IPS DF 6.9 (cell line): Measurements from ENCODE around the gene NT5DC2.

ENCODE experiments used
- DNase-seq: peaks from one replicate; pipeline ENCODE4 v3.0.0-alpha.2; 2013; ENCODE audit warnings: low read depth, low spot score
- H3K27ac ChIP-seq: one replicate; pipeline ENCODE4 v1.5.1; 2013; ENCODE audit warnings: low read length, control low read depth
- H3K27me3 ChIP-seq: 2 replicates; pipeline ENCODE4 v1.6.1; 2013; ENCODE audit warnings: mild to moderate bottlenecking, low read length; ENCODE audit not compliant: control insufficient read depth, insufficient read depth
- H3K36me3 ChIP-seq: 2 replicates; pipeline ENCODE4 v1.6.1; 2013; ENCODE audit warnings: low read length; ENCODE audit not compliant: control insufficient read depth, insufficient read depth
- H3K4me1 ChIP-seq: 2 replicates; pipeline ENCODE4 v1.6.1; 2013; ENCODE audit warnings: low read length; ENCODE audit not compliant: control insufficient read depth, insufficient read depth
- H3K4me3 ChIP-seq: 2 replicates; pipeline ENCODE4 v1.5.1; 2013; ENCODE audit warnings: mild to moderate bottlenecking, low read length
- H3K9me3 ChIP-seq: 2 replicates; pipeline ENCODE4 v1.6.1; 2013; ENCODE audit warnings: low read length, inconsistent platforms; ENCODE audit not compliant: control insufficient read depth, insufficient read depth
- WGBS: extraction: QIAGEN DNeasy Blood & Tissue Kit; methylation state at CpG from one replicate; pipeline ENCODE4 v1.1.7; 2013; ENCODE audit warnings: mixed read lengths, missing lambda C conversion rate; ENCODE audit not compliant: insufficient read length, insufficient coverage; 5-methylcytosine and 5-hydroxymethylcytosine counted together

The NT5DC2 gene

DNA sequence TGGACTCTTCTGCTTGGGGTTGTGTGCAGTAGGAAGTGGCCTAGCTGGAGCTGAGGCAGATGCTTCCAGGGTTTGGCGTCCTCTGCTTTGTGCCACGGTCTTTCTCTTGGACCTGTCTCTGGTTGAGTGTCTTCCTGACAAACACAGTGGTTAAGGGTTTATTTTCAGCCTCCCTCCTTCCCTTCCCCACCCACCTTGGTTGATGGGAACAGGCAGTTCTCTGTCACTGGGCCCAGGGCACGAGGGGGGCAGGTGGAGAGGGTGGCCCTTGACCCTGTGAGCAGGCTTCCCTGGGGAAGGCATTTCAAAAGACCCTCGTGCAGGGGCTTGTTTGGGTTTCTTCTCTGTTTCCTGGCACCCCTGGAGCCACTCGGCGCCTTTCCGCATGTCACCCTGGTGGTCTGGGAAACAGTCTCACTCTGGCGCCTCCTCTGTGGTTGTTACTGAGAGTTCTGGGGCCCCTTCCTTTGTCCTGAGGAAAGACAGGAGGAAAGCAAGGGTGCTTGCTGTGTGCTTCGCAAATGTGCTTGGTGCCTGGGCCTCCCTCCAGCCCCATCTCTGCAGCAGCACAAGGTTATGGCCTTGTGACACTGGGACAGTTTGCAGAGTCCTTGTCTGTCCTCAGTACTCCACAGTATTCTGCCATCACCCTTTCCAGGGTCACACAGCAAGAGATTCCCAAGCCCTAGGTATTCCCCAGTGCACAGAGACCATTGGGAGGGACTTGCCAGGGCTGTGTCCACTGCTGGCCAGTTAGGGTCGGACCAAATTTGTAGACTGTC lies 48.8 kb downstream of the NT5DC2 start:
- H3K4me3 ChIP-seq, result no peak overlapping the region
- no CpG with 5 or more reads among the region's 10 CpGs for WGBS
- H3K27me3 ChIP-seq, result no peaks in the 10 kb centered on the region
- no peak overlapping the region for H3K27ac ChIP-seq
- DNase-seq, result no peak
- H3K4me1 ChIP-seq, result no peaks in the 10 kb centered on the region; the same call in 1 of the 2 replicates
- peaks cover 43% of the 10 kb centered on the region for H3K36me3 ChIP-seq
- H3K9me3 ChIP-seq, result no peaks in the 10 kb centered on the region

- no peaks in the 10 kb centered on the region for H3K27me3 ChIP-seq
- H3K36me3 ChIP-seq, result peaks cover 43% of the 10 kb centered on the region
- no peak overlapping the region for H3K4me3 ChIP-seq
- WGBS, result no CpG with 5 or more reads among the region's 13 CpGs
- DNase-seq, result no peak
- no peaks in the 10 kb centered on the region; the same call in 1 of the 2 replicates for H3K4me1 ChIP-seq
- no peak overlapping the region for H3K27ac ChIP-seq
- no peaks in the 10 kb centered on the region for H3K9me3 ChIP-seq
Measured at GRCh38 chr3:52483577-52484381, 49.9 kb downstream of the NT5DC2 start.

DNA sequence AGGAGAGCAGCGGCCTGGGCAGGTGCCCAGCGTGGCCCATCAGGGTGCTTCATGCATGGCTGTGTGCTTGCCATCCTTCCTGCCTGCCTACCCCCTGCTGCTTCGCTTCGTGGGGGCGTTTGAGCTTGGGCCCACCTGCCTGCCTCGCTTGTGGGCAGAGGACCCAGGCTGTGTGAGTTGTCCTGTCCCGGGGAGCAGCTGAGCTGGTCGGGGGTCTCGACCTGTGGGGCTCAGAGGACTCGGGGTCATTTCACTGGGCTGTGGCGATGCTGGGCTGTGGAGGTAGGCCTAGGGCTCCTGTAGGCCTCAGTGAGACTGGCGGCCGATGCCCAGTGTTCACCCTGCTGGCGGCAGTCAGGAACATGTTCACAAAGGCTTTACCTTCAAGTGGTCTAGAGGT lies 50.6 kb downstream of the NT5DC2 start:
- peaks cover 43% of the 10 kb centered on the region for H3K36me3 ChIP-seq
- no CpG with 5 or more reads among the region's 14 CpGs for WGBS

GRCh38 chr3:52481819-52482521 lies 51.7 kb downstream of the NT5DC2 start:
- no CpG with 5 or more reads among the region's 23 CpGs for WGBS

More for the DNA sequence above, 50.6 kb downstream of the NT5DC2 start:
- H3K4me3 ChIP-seq, result no peak overlapping the region
- no peaks in the 10 kb centered on the region; the same call in 1 of the 2 replicates for H3K4me1 ChIP-seq
- H3K27ac ChIP-seq, result no peak overlapping the region
- DNase-seq, result no peak
- H3K9me3 ChIP-seq, result no peaks in the 10 kb centered on the region
- H3K27me3 ChIP-seq, result no peaks in the 10 kb centered on the region

GRCh38 chr3:52480768-52481715 lies 52.6 kb downstream of the NT5DC2 start:
- WGBS, result no CpG with 5 or more reads among the region's 27 CpGs
- H3K4me1 ChIP-seq, result no peaks in the 10 kb centered on the region; the same call in 1 of the 2 replicates
- no peak overlapping the region for H3K27ac ChIP-seq
- H3K4me3 ChIP-seq, result no peak overlapping the region
- H3K27me3 ChIP-seq, result no peaks in the 10 kb centered on the region
- H3K9me3 ChIP-seq, result no peaks in the 10 kb centered on the region
- H3K36me3 ChIP-seq, result peaks cover 48% of the 10 kb centered on the region
- no peak for DNase-seq

More at GRCh38 chr3:52481819-52482521, 51.7 kb downstream of the NT5DC2 start:
- Histone ChIP-seq H3K4me3 (no peak overlapping the region), H3K27me3 (no peaks in the 10 kb centered on the region), H3K4me1 (no peaks in the 10 kb centered on the region; the same call in 1 of the 2 replicates), H3K36me3 (peaks cover 43% of the 10 kb centered on the region), H3K27ac (no peak overlapping the region), H3K9me3 (no peaks in the 10 kb centered on the region)
- DNase-seq, result peak; percentile 57

DNA sequence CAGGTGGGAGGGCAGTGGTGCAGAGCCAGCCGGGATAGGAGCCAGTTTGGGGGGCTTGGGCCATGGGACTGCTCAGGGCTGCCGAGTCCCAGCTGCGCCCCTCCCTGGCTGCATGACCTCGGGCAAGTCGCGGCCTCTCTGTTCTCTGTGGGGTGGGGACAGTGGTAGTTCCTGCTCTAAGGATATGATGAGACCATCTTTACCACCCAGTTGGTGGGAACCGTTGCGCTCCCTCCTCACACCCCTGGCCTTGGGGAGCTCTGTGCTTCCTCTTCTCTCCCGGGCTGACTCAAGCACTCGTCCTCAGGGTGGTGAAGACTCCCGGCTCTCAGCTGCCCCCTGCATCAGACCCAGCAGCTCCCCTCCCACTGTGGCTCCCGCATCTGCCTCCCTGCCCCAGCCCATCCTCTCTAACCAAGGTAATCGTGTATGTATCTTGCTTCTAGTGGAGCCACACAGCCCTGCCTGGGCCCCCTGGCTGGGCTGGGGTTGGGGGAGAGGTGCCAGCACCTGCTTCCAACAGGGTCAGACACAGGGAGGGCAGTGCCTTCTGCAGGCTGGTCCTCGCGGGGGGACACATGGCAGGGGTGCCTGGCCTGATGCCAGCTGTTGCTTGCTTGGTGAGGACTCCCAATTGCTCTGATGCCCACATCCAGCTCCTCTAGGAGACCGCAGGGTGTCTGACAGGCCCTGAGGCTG lies 53.6 kb downstream of the NT5DC2 start:
- WGBS, result no CpG with 5 or more reads among the region's 16 CpGs
- peaks cover 53% of the 10 kb centered on the region for H3K36me3 ChIP-seq
- H3K9me3 ChIP-seq, result no peaks in the 10 kb centered on the region
- no peak for DNase-seq
- no peak overlapping the region for H3K4me3 ChIP-seq
- H3K27ac ChIP-seq, result no peak overlapping the region
- H3K4me1 ChIP-seq, result no peaks in the 10 kb centered on the region; the same call in 1 of the 2 replicates
- no peaks in the 10 kb centered on the region for H3K27me3 ChIP-seq

DNA sequence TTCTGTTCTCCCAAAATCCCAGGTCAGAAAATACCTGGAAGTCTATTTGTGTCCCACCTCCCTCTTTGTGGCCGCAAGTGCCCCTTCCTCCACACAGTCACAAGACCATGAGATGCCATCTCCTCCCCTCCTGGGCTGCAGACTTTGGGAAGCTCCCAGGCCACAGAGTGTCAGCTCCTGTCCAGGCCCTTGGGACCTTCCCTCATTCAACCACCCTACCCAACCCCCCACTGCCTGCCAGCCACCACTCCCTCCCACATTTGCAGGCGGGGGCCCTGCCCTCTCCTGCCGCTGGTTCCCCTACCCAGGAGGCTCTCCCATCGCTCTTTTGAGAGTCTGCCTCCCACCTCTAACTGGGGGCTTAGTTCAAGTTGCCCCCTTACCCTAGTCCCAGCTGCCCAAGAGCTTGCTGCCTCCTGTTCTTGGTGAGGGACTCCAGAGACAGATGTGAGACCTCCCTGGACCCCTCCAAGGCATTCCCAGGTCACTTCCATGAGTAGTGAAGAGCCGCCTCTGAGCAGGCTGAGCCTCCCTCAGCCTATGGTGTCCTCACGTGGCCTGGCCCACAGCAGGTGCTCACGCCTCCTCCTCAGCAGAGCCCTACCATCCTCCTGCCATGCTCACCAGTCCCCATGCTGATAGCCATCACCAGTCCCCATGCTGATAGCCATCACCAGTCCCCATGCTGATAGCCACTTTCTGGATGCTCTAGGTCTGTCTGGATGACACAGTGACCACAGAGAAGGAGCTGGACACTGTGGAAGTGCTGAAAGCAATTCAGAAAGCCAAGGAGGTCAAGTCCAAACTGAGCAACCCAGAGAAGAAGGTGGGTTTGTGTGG lies 54.4 kb downstream of the NT5DC2 start:
- Histone ChIP-seq H3K4me1 (no peaks in the 10 kb centered on the region; the same call in 1 of the 2 replicates), H3K9me3 (no peaks in the 10 kb centered on the region), H3K4me3 (no peak overlapping the region), H3K27me3 (no peaks in the 10 kb centered on the region), H3K36me3 (peaks cover 53% of the 10 kb centered on the region), H3K27ac (no peak overlapping the region)
- no peak for DNase-seq
- no CpG with 5 or more reads among the region's 7 CpGs for WGBS

DNA sequence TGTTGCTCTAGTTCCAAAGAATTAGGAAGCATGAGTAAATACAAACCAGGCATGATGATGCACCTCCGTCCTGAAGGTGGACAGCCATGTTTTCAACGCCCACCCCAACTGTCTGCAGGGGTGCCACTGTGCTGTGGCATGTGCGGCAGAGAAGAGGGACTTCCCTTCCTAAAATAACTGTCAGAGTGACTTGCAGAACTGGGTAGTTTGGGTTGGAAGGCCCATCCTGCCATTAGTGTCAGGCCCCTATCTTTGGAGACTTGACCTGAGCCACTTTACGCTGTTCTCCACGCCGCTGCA lies 55.9 kb downstream of the NT5DC2 start:
- no peak overlapping the region for H3K4me3 ChIP-seq

More for the DNA sequence above, 55.9 kb downstream of the NT5DC2 start:
- H3K36me3 ChIP-seq, result peaks cover 59% of the 10 kb centered on the region
- WGBS, result no CpG with 5 or more reads among the region's 6 CpGs
- no peaks in the 10 kb centered on the region for H3K9me3 ChIP-seq
- no peak overlapping the region for H3K27ac ChIP-seq
- no peaks in the 10 kb centered on the region for H3K27me3 ChIP-seq
- DNase-seq, result no peak
- H3K4me1 ChIP-seq, result no peaks in the 10 kb centered on the region
